ENCODE data around the gene USP3. TPM values are rescaled to one million over a fixed set of nuclear protein-coding genes. Genes with fewer than 3 reads are reported as not detected.

Gene USP3
- total and polyA plus RNA-seq, 2 experiments from 2014 or later = 15.4 to 21.0 TPM

DNA sequence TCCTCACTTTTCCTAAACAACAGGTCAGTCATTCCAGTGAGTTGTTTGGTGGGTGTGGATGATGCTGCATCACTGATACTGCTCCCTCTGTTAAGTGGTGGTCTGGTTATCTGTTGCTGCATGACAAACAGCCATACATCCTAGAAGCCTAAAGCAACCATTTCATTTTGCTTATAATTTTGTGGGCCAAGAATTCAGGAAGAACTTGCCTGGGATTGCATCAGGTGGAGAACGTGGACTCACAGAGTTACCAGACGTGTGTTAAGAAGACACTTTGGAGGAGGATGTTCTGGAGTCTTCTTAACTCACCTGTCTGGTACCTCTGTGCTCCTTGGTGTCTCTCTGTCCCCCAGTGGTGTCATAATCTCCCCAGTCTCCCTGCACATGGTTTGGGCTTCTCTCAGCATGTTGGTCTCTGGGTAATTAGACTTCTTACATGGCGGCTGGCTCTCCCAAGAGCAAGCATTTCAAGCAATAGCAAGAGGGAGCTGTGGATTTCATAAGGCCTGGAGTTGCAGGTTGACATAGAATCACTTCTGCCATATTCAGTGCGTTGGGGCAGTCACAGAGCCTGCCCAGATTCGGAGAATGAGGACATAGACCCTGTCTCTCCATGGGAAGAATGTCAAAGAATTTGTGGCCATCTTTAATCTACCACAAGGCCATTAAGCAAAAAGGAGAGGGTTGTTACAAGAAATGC, 20.1 kb downstream of the USP3 start:
- H3F3A ChIP-seq (ENCODE audit: insufficient read depth) = peaks cover 8% of the 10 kb centered on the region; the same call in 1 of the 2 replicates
- no peaks in the 10 kb centered on the region for H3K36me3 ChIP-seq (ENCODE audit: low read depth)
- H3K9ac ChIP-seq = no peak overlapping the region
- H3K9me3 ChIP-seq (ENCODE audit: low read depth) = no peaks in the 10 kb centered on the region
- no peak for DNase-seq
- no peaks in the 10 kb centered on the region for H3K27me3 ChIP-seq (replicated peaks; ENCODE audit: insufficient read depth)
- no peak for TF ChIP-seq EZH2 (IDR thresholded peaks at IDR 0.05; ENCODE audit: insufficient read depth, poor library complexity, severe bottlenecking)
- no peak for TF ChIP-seq EZH2phosphoT487 (IDR thresholded peaks at IDR 0.05; ENCODE audit: insufficient read depth, low read depth)
- no peak overlapping the region for H2AFZ ChIP-seq
- 93 to 95% methylated on average over 5 of the region's 5 CpGs for WGBS, 2 experiments (ENCODE audit: low coverage in 1 of 2, low lambda C conversion rate in 2 of 2, missing lambda C conversion rate in 2 of 2)
- in situ Hi-C loops (cut with MboI) = no loop called here
- no peaks in the 10 kb centered on the region for H4K20me1 ChIP-seq (ENCODE audit: insufficient read depth)
- no peaks in the 10 kb centered on the region for H3K9me2 ChIP-seq (ENCODE audit: insufficient read depth)
- H3K4me3 ChIP-seq = no peak overlapping the region
- no peak overlapping the region for H3K4me2 ChIP-seq (ENCODE audit: unreplicated experiment)
- no peak overlapping the region for H3K27ac ChIP-seq
- peaks cover 41% of the 10 kb centered on the region for H3K4me1 ChIP-seq (ENCODE audit: insufficient read depth)
- H3K79me2 ChIP-seq (ENCODE audit: insufficient read depth) = peaks cover 100% of the 10 kb centered on the region

GRCh38 chr15:63526401-63526800, 22.0 kb downstream of the USP3 start:
- no peaks in the 10 kb centered on the region for H3K27me3 ChIP-seq (replicated peaks; ENCODE audit: insufficient read depth)
- no peak overlapping the region for H3K9ac ChIP-seq
- no peaks in the 10 kb centered on the region for H3K9me3 ChIP-seq (ENCODE audit: low read depth)
- no peaks in the 10 kb centered on the region for H3K9me2 ChIP-seq (ENCODE audit: insufficient read depth)
- in situ Hi-C loops (cut with MboI) = no loop called here
- H3K79me2 ChIP-seq (ENCODE audit: insufficient read depth) = peaks cover 100% of the 10 kb centered on the region
- no peak for DNase-seq
- no peaks in the 10 kb centered on the region for H4K20me1 ChIP-seq (ENCODE audit: insufficient read depth)
- H3K4me2 ChIP-seq (ENCODE audit: unreplicated experiment) = no peak overlapping the region
- WGBS, 2 experiments (ENCODE audit: low coverage in 1 of 2, low lambda C conversion rate in 2 of 2, missing lambda C conversion rate in 2 of 2) = 93 to 100% methylated on average over 1 of the region's 1 CpG
- no peak overlapping the region for H3K27ac ChIP-seq
- no peaks in the 10 kb centered on the region for H3K36me3 ChIP-seq (ENCODE audit: low read depth)
- H2AFZ ChIP-seq = no peak overlapping the region
- no peak overlapping the region for H3K4me3 ChIP-seq
- peaks cover 34% of the 10 kb centered on the region for H3K4me1 ChIP-seq (ENCODE audit: insufficient read depth)
- TF ChIP-seq EZH2phosphoT487 (IDR thresholded peaks at IDR 0.05; ENCODE audit: insufficient read depth, low read depth) (no peak), EZH2 (IDR thresholded peaks at IDR 0.05; ENCODE audit: insufficient read depth, poor library complexity, severe bottlenecking) (no peak)
- peaks cover 8% of the 10 kb centered on the region; the same call in 1 of the 2 replicates for H3F3A ChIP-seq (ENCODE audit: insufficient read depth)

DNA sequence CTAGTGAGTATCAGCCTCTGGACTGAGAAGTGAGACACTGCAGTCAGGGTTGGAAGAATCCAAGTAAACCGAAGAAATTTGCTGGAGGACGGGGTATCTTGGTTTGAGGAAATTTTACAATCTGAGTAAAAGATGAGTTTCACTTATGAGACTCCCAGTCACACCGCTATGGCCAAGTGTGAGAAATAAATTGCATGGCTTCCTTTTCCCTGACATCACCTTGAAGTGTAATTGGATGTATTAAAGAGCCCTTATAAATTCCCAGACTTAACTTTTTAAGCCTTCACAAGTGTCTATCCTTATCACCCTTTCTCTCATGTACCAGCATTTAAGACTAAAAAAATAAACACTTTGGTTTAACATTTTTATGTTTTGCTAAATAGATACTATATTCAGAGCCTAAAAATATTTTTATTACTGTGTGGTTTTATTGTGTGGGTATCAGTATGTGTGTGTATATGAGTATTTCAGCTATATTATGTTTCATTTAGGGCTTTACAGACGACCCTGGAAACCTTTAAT, 23.8 kb downstream of the USP3 start:
- no peaks in the 10 kb centered on the region for H3K27me3 ChIP-seq (replicated peaks; ENCODE audit: insufficient read depth)
- peaks cover 95% of the 10 kb centered on the region for H3K79me2 ChIP-seq (ENCODE audit: insufficient read depth)
- 72 to 75% methylated on average over 4 of the region's 4 CpGs for WGBS, 2 experiments (ENCODE audit: low coverage in 1 of 2, low lambda C conversion rate in 2 of 2, missing lambda C conversion rate in 2 of 2)
- H3K36me3 ChIP-seq (ENCODE audit: low read depth) = no peaks in the 10 kb centered on the region
- H3K9me2 ChIP-seq (ENCODE audit: insufficient read depth) = no peaks in the 10 kb centered on the region
- H2AFZ ChIP-seq = no peak overlapping the region
- no peak overlapping the region for H3K9ac ChIP-seq
- no peaks in the 10 kb centered on the region for H3K9me3 ChIP-seq (ENCODE audit: low read depth)
- no peaks in the 10 kb centered on the region for H4K20me1 ChIP-seq (ENCODE audit: insufficient read depth)
- DNase-seq = peak; percentile 18
- H3F3A ChIP-seq (ENCODE audit: insufficient read depth) = peaks cover 8% of the 10 kb centered on the region; the same call in 1 of the 2 replicates
- no peak overlapping the region for H3K27ac ChIP-seq
- H3K4me2 ChIP-seq (ENCODE audit: unreplicated experiment) = no peak overlapping the region
- H3K4me3 ChIP-seq = no peak overlapping the region
- peaks cover 28% of the 10 kb centered on the region for H3K4me1 ChIP-seq (ENCODE audit: insufficient read depth)
- TF ChIP-seq EZH2 (IDR thresholded peaks at IDR 0.05; ENCODE audit: insufficient read depth, poor library complexity, severe bottlenecking) (no peak), EZH2phosphoT487 (IDR thresholded peaks at IDR 0.05; ENCODE audit: insufficient read depth, low read depth) (no peak)
- in situ Hi-C loops (cut with MboI) = no loop called here

- Histone ChIP-seq H3K27ac (no peak overlapping the region), H3K9ac (no peak overlapping the region), H3K79me2 (ENCODE audit: insufficient read depth) (peaks cover 89% of the 10 kb centered on the region), H3K36me3 (ENCODE audit: low read depth) (no peaks in the 10 kb centered on the region), H3K9me2 (ENCODE audit: insufficient read depth) (no peaks in the 10 kb centered on the region), H3K4me2 (ENCODE audit: unreplicated experiment) (no peak overlapping the region), H3K4me1 (ENCODE audit: insufficient read depth) (peaks cover 20% of the 10 kb centered on the region), H3K27me3 (replicated peaks; ENCODE audit: insufficient read depth) (no peaks in the 10 kb centered on the region), H3K9me3 (ENCODE audit: low read depth) (no peaks in the 10 kb centered on the region), H3K4me3 (no peak overlapping the region), H3F3A (ENCODE audit: insufficient read depth) (no peaks in the 10 kb centered on the region), H4K20me1 (ENCODE audit: insufficient read depth) (no peaks in the 10 kb centered on the region), H2AFZ (no peak overlapping the region)
- TF ChIP-seq EZH2phosphoT487 (IDR thresholded peaks at IDR 0.05; ENCODE audit: insufficient read depth, low read depth) = no peak
- TF ChIP-seq EZH2 (IDR thresholded peaks at IDR 0.05; ENCODE audit: insufficient read depth, poor library complexity, severe bottlenecking) = no peak
- DNase-seq = no peak
- in situ Hi-C loops (cut with MboI) = no loop called here
- WGBS, 2 experiments (ENCODE audit: low coverage in 1 of 2, low lambda C conversion rate in 2 of 2, missing lambda C conversion rate in 2 of 2) = 95 to 96% methylated on average over 6 to 7 of the region's 7 CpGs
Observed at GRCh38 chr15:63530235-63530634, 25.8 kb downstream of the USP3 start.

All from GM23248 (cell line).